Neuron (in vitro differentiated cells): ENCODE results near the gene EFS.
A peak's percentile ranks its signal among the peaks of the same experiment; 100 is the strongest.

Source experiments
- H2AFZ ChIP-seq: one replicate; pipeline ENCODE4 v1.6.1; 2013; ENCODE audit warnings: low read depth, mild to moderate bottlenecking, inconsistent platforms, low read length, moderate library complexity
- H3K27me3 ChIP-seq: one replicate; pipeline ENCODE4 v1.6.1; 2013; ENCODE audit warnings: low read length; ENCODE audit not compliant: insufficient read depth
- H3K36me3 ChIP-seq: one replicate; pipeline ENCODE4 v1.6.1; 2013; ENCODE audit warnings: low read length; ENCODE audit not compliant: insufficient read depth
- H3K4me1 ChIP-seq: one replicate; pipeline ENCODE4 v1.6.1; 2013; ENCODE audit warnings: low read length; ENCODE audit not compliant: insufficient read depth
- H3K4me3 ChIP-seq: 2 replicates; pipeline ENCODE4 v1.5.1; 2013; ENCODE audit warnings: mild to moderate bottlenecking, low read length, moderate library complexity
- H3K9me3 ChIP-seq: one replicate; pipeline ENCODE4 v1.6.1; 2013; ENCODE audit warnings: low read length

EFS gene

GRCh38 chr14:23365036-23365731 lies at the start of gene EFS:
EFS (minus strand) TSS chr14:23365172; CDS start chr14:23365025, 147 bp downstream.
- H2AFZ ChIP-seq, result no peak within 1 kb of the TSS
- peaks cover 26% of the 10 kb centered on the region for H3K4me1 ChIP-seq
- H3K9me3 ChIP-seq, result no peaks in the 10 kb centered on the region
- H3K36me3 ChIP-seq, result peaks cover 23% of the 10 kb centered on the region
- H3K4me3 ChIP-seq, result peak within 1 kb of the TSS; percentile 64
- H3K27me3 ChIP-seq, result peaks cover 12% of the 10 kb centered on the region

- H3K4me1 ChIP-seq, result no peaks in the 10 kb centered on the region
- H3K27me3 ChIP-seq, result no peaks in the 10 kb centered on the region
- no peaks in the 10 kb centered on the region for H3K36me3 ChIP-seq
- peaks cover 1% of the 10 kb centered on the region for H3K9me3 ChIP-seq
- H3K4me3 ChIP-seq, result no peak overlapping the region
- H2AFZ ChIP-seq, result no peak overlapping the region
Observed at GRCh38 chr14:23414254-23414653, 49.3 kb upstream of the EFS start.

GRCh38 chr14:23413681-23414080 lies 48.7 kb upstream of the EFS start:
- H3K9me3 ChIP-seq, result peaks cover 1% of the 10 kb centered on the region
- H3K4me3 ChIP-seq, result no peak overlapping the region
- no peaks in the 10 kb centered on the region for H3K27me3 ChIP-seq
- H3K36me3 ChIP-seq, result no peaks in the 10 kb centered on the region
- no peaks in the 10 kb centered on the region for H3K4me1 ChIP-seq
- no peak overlapping the region for H2AFZ ChIP-seq

GRCh38 chr14:23411563-23412525 lies 46.9 kb upstream of the EFS start:
- H3K27me3 ChIP-seq, result peaks cover 4% of the 10 kb centered on the region
- H2AFZ ChIP-seq, result no peak overlapping the region
- no peaks in the 10 kb centered on the region for H3K4me1 ChIP-seq
- peaks cover 1% of the 10 kb centered on the region for H3K9me3 ChIP-seq
- H3K36me3 ChIP-seq, result no peaks in the 10 kb centered on the region
- no peak overlapping the region for H3K4me3 ChIP-seq

- Histone ChIP-seq H3K4me1 (no peaks in the 10 kb centered on the region), H3K36me3 (no peaks in the 10 kb centered on the region), H3K4me3 (no peak overlapping the region), H3K9me3 (peaks cover 1% of the 10 kb centered on the region), H3K27me3 (peaks cover 6% of the 10 kb centered on the region), H2AFZ (no peak overlapping the region)
Observed at GRCh38 chr14:23409966-23410635, 45.1 kb upstream of the EFS start.

- Histone ChIP-seq H3K36me3 (no peaks in the 10 kb centered on the region), H3K27me3 (peaks cover 10% of the 10 kb centered on the region), H3K4me1 (no peaks in the 10 kb centered on the region), H3K9me3 (no peaks in the 10 kb centered on the region), H3K4me3 (no peak overlapping the region), H2AFZ (no peak overlapping the region)
Observed at GRCh38 chr14:23409475-23409874, 44.5 kb upstream of the EFS start.

GRCh38 chr14:23408307-23408630 lies 43.3 kb upstream of the EFS start:
- Histone ChIP-seq H2AFZ (no peak overlapping the region), H3K9me3 (peaks cover 3% of the 10 kb centered on the region), H3K4me1 (no peaks in the 10 kb centered on the region), H3K4me3 (no peak overlapping the region), H3K27me3 (peaks cover 22% of the 10 kb centered on the region), H3K36me3 (no peaks in the 10 kb centered on the region)

- Histone ChIP-seq H3K36me3 (no peaks in the 10 kb centered on the region), H3K27me3 (peaks cover 25% of the 10 kb centered on the region), H3K9me3 (peaks cover 3% of the 10 kb centered on the region), H2AFZ (no peak within 1 kb of the TSS), H3K4me3 (no peak within 1 kb of the TSS), H3K4me1 (no peaks in the 10 kb centered on the region)
Observed at GRCh38 chr14:23407516-23408306, 42.7 kb upstream of the EFS start, which contains the start of gene MYH6. MYH6 (minus strand) TSS chr14:23408273; CDS start chr14:23407223, 1,050 bp downstream.

- Histone ChIP-seq H3K4me1 (no peaks in the 10 kb centered on the region), H3K36me3 (no peaks in the 10 kb centered on the region), H2AFZ (no peak overlapping the region), H3K4me3 (no peak overlapping the region), H3K9me3 (peaks cover 3% of the 10 kb centered on the region), H3K27me3 (peaks cover 29% of the 10 kb centered on the region)
Observed at GRCh38 chr14:23406725-23407355, 41.9 kb upstream of the EFS start.

- peaks cover 33% of the 10 kb centered on the region for H3K27me3 ChIP-seq
- no peaks in the 10 kb centered on the region for H3K36me3 ChIP-seq
- H3K4me3 ChIP-seq, result no peak overlapping the region
- H2AFZ ChIP-seq, result no peak overlapping the region
- H3K9me3 ChIP-seq, result peaks cover 3% of the 10 kb centered on the region
- no peaks in the 10 kb centered on the region for H3K4me1 ChIP-seq
Observed at GRCh38 chr14:23406244-23406643, 41.3 kb upstream of the EFS start.

- Histone ChIP-seq H3K9me3 (peaks cover 3% of the 10 kb centered on the region), H3K4me3 (no peak overlapping the region)
Observed at GRCh38 chr14:23405516-23406025, 40.6 kb upstream of the EFS start.

GRCh38 chr14:23405096-23405495 lies 40.1 kb upstream of the EFS start:
- Histone ChIP-seq H3K36me3 (no peaks in the 10 kb centered on the region), H3K27me3 (peaks cover 33% of the 10 kb centered on the region), H3K9me3 (peaks cover 3% of the 10 kb centered on the region), H3K4me3 (no peak overlapping the region), H3K4me1 (no peaks in the 10 kb centered on the region), H2AFZ (no peak overlapping the region)

More at GRCh38 chr14:23405516-23406025, 40.6 kb upstream of the EFS start:
- no peaks in the 10 kb centered on the region for H3K36me3 ChIP-seq
- no peak overlapping the region for H2AFZ ChIP-seq
- H3K27me3 ChIP-seq, result peaks cover 33% of the 10 kb centered on the region
- H3K4me1 ChIP-seq, result no peaks in the 10 kb centered on the region
